GM12891 (cell line): ENCODE data around the gene KIFC3.

Experiments
- POLR2A ChIP-seq: IDR thresholded peaks from 2 replicates; pipeline ENCODE4 v1.6.1; 2011; ENCODE audit warnings: low read depth, low read length, control low read depth
- POLR2AphosphoS5 ChIP-seq: IDR thresholded peaks from 2 replicates; pipeline ENCODE4 v1.6.1; 2011; ENCODE audit warnings: low read depth, low read length, control low read depth
- POU2F2 ChIP-seq: IDR thresholded peaks from 2 replicates; pipeline ENCODE4 v1.6.1; 2011; ENCODE audit warnings: low read depth, mild to moderate bottlenecking, control low read depth, low read length, moderate library complexity
- SPI1 ChIP-seq: IDR thresholded peaks from 2 replicates; pipeline ENCODE4 v1.6.1; 2011; ENCODE audit warnings: low read depth, low read length, control low read depth
- TAF1 ChIP-seq: IDR thresholded peaks from 2 replicates; pipeline ENCODE4 v1.6.1; 2011; ENCODE audit warnings: low read depth, low read length, control low read depth

DNA sequence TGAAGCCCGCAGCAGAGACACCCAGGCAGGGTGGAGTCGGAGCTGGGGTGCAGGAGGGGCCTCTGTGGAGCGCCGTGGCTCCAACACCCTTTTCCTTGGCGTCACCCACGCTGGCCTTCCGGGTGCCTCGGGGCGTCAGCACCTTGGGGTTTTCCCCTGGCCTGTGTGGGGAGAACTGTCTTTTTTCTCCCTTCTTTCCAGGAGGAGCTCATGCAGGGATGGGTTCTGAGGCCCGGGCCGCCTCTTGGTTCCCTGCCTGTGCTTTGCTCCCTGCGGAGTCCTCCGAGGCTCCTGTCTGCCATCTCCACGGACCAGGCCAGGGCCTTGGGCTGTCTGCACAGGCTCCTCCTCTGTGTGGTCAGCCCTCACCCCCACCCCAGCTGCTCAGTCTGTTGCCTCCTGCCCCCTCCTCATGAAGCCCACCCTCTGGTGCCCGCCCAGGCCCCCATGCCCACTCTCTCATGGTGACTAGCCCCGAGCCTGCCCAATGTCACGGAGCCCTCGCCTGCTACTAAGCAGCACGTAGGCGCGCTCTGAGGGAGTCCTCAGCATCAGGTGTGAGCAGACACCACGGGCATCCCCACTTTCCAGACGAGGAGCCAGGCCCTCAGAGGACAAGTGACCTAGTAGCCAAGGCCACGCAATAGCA, 61.7 kb downstream of the KIFC3 start:
- TF ChIP-seq POLR2A (no peak), POLR2AphosphoS5 (no peak), TAF1 (no peak), SPI1 (no peak), POU2F2 (no peak)
